ENCODE data around the gene EDC4.
"Not testable (repeated sequence)": the region's sequence is repeated elsewhere in the genome, so short reads cannot be mapped to it uniquely, and the experiment has no call there.

The EDC4 gene

GRCh38 chr16:67853670-67854069 is 19.2 kb upstream of the EDC4 start:
- DNase-seq (ENCODE audit: low spot score) = no peak

- no peak for DNase-seq (ENCODE audit: low spot score)
Observed at GRCh38 chr16:67855789-67856188, 17.1 kb upstream of the EDC4 start.

GRCh38 chr16:67856927-67857546 is 15.8 kb upstream of the EDC4 start:
- no peak for DNase-seq (ENCODE audit: low spot score)

- DNase-seq (ENCODE audit: low spot score) = peak; percentile 78
Observed at GRCh38 chr16:67857547-67858233, 15.2 kb upstream of the EDC4 start.

GRCh38 chr16:67858500-67858899 is 14.4 kb upstream of the EDC4 start:
- no peak for DNase-seq (ENCODE audit: low spot score)

- no peak for DNase-seq (ENCODE audit: low spot score)
Observed at GRCh38 chr16:67860589-67861398, 12.1 kb upstream of the EDC4 start.

GRCh38 chr16:67861877-67862276 is 11.0 kb upstream of the EDC4 start:
- DNase-seq (ENCODE audit: low spot score) = no peak

- DNase-seq (ENCODE audit: low spot score) = no peak
Observed at GRCh38 chr16:67862623-67863583, 9.9 kb upstream of the EDC4 start.

GRCh38 chr16:67864044-67864443 is 8.8 kb upstream of the EDC4 start:
- DNase-seq (ENCODE audit: low spot score) = not testable (repeated sequence)

GRCh38 chr16:67864594-67864993 is 8.3 kb upstream of the EDC4 start:
- no peak for DNase-seq (ENCODE audit: low spot score)

GRCh38 chr16:67865318-67865717 is 7.5 kb upstream of the EDC4 start:
- DNase-seq (ENCODE audit: low spot score) = no peak

- no peak for DNase-seq (ENCODE audit: low spot score)
Observed at GRCh38 chr16:67868290-67868689, 4.6 kb upstream of the EDC4 start.

GRCh38 chr16:67869653-67870052 is 3.2 kb upstream of the EDC4 start:
- no peak for DNase-seq (ENCODE audit: low spot score)

GRCh38 chr16:67871256-67871655 is 1.6 kb upstream of the EDC4 start:
- DNase-seq (ENCODE audit: low spot score) = no peak

GRCh38 chr16:67872131-67872630 is 671 bp upstream of the EDC4 start:
- no peak for DNase-seq (ENCODE audit: low spot score)

GRCh38 chr16:67873435-67874370 is 851 bp downstream of the EDC4 start:
- peak; percentile 44 for DNase-seq (ENCODE audit: low spot score)

GRCh38 chr16:67874372-67874771 is 1.5 kb downstream of the EDC4 start:
- DNase-seq (ENCODE audit: low spot score) = no peak

- DNase-seq (ENCODE audit: low spot score) = no peak
Observed at GRCh38 chr16:67877064-67877463, 4.2 kb downstream of the EDC4 start.

- no peak for DNase-seq (ENCODE audit: low spot score)
Observed at GRCh38 chr16:67878232-67878631, 5.4 kb downstream of the EDC4 start.

GRCh38 chr16:67878846-67879245 is 6.0 kb downstream of the EDC4 start:
- no peak for DNase-seq (ENCODE audit: low spot score)

GRCh38 chr16:67879462-67879861 is 6.6 kb downstream of the EDC4 start:
- DNase-seq (ENCODE audit: low spot score) = no peak
